Measurements from ENCODE around the gene COL4A6.

COL4A6 gene

DNA sequence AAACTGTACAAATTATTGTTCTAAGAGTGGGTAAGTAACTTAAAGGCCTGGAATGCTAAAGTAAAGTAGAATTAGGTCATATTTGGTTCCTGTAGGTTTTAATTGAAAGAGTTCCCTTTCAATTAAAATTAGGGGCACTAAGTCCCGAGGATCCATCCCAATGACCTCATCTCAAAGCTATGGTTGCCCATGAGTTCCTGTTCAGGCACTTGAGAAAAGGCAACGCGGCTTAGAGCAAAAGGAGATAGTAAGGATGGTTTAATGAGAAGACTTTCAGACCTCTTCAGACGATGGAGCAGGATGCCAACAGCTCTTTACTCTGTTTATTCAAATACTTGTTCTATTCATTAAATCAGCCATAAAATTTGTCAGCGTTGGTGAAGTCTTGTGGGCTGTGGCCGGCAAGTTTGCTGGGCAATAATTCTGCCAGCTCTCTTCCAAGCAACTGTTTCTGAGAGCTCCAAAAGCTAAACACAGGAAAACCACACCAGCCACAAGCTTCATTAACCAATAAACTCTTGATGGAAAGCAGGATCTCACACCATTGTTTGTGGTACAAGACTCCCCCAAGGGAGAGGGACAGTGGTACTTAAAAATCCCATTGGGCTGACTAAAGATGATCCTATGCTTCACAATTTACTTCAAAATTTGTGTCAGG lies 167.4 kb downstream of the COL4A6 start:
- no peak for DNase-seq (ENCODE audit: low read depth in 2 of 2)

DNA sequence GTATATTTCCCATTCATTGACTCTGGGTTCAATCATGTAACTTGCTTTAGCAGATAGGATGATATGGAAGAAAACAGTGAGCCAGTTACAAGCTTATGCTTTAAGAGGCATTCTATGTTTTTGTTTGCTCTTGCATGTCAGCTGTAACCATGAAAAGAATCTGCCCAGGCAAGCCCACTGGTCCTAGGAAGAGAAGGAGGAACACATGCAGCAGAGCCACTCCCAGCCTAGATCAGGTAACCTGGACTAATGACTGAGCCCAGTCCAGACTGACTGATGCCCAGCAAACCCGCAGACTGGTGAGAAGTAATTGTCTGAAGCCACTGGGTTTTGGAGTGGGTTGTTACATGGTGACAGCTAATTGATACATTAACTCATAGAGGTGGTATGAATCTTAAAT lies 167.9 kb downstream of the COL4A6 start:
- DNase-seq (ENCODE audit: low read depth in 2 of 2) = no peak

DNA sequence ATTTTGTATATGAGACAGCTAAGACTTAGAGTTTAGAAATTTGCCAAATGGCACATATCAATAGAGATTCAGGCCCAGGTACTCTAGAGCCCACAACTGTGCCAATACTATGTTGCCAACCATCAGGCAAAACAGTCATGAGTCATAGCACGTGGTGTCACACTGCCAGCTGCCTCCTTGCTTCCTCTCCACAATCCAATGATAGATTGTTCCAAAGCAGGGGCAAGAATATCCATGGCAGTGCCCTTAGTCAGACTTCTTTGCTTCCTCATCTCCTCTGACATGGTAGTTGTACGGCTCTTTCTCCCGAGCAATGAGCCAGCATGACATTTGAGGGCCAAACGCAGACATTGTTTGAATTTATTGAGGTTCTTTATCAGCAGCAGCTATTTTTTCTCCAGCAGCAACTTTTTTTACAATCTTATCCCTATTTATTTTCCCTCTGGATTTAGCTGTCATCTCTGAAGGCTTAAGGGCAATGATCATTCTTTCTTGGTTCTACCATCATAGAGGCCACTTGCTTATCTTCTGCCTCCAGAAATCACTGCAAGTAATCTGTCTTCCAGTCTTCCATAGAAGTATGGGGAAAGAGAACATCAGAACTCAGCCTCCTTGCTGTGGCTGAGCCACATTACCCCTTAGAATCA lies 169.7 kb downstream of the COL4A6 start:
- no peak for DNase-seq (ENCODE audit: low read depth in 2 of 2)

GRCh38 chrX:108267557-108267956 lies 170.7 kb downstream of the COL4A6 start:
- DNase-seq (ENCODE audit: low read depth in 2 of 2) = no peak

DNA sequence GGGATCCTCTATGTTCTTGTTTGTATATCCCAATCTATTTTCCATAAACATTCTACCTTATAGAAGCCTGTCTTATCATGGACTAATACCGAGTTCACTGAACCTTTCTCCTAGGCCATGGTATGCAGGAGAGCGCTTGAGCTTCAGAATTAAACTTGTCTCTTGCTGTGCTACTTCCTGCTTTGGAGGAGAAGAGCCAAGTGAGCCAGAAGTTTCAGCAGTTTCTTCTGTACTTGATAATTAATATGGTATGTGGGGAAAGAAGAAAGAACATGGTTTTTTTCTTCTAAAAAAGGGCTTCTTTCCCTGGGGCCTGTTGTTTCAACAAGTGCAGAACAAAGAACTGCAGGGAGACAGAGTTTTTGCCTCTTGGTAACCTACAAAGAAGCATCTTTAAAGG lies 173.8 kb downstream of the COL4A6 start:
- DNase-seq (ENCODE audit: low read depth in 2 of 2) = no peak

GRCh38 chrX:108261549-108262203 lies 176.5 kb downstream of the COL4A6 start:
- DNase-seq (ENCODE audit: low read depth in 2 of 2) = no peak

- DNase-seq (ENCODE audit: low read depth in 2 of 2) = no peak
These were observed 180.7 kb downstream of the COL4A6 start for GRCh38 chrX:108257556-108257955.

GRCh38 chrX:108254636-108255035 lies 183.6 kb downstream of the COL4A6 start:
- no peak for DNase-seq (ENCODE audit: low read depth in 2 of 2)

DNA sequence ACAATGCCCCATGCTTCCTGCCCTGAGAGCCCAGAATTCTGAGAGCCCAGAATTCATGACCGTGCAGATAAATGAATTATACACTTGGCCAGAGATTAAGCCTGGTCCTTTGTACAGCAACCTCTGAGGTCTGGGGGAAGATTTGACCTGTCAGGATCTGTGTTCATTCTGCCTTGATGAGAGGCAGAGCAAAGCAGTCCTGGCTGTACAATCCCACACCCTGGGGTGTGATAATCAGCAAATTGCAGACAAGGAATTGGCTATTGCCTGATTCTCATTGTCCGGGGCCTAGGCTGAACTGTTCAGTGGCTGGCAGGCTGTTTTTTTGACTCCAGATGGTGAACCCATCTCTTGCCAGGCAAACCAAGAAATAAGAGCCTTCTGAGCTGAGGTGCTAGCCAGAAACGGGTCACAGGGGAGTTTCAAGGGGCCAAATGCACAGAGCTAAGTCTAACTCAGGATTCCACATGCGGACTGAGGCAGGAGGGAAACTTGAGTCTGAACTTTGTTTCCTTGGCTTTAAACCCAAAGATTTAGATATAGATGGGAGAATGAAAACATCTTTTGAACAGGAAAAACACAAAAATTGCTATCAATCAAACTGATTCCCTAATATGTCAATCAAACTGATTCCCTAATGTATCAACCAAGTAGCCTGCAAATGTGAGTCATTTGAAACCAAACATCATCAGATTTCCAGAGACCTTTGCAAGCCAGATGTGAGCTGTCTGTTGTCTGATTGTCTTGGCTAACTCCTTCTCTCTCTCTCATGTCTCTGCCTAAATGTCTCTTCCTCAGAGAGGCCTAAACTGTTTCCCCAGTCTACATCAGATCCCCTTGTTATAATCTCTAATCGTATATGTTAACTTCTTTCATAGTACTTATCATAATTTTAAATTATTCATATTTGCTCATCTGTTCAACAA lies 187.3 kb downstream of the COL4A6 start:
- no peak for DNase-seq (ENCODE audit: low read depth in 2 of 2)

GRCh38 chrX:108246304-108246954 lies 191.8 kb downstream of the COL4A6 start:
- no peak for DNase-seq (ENCODE audit: low read depth in 2 of 2)

DNA sequence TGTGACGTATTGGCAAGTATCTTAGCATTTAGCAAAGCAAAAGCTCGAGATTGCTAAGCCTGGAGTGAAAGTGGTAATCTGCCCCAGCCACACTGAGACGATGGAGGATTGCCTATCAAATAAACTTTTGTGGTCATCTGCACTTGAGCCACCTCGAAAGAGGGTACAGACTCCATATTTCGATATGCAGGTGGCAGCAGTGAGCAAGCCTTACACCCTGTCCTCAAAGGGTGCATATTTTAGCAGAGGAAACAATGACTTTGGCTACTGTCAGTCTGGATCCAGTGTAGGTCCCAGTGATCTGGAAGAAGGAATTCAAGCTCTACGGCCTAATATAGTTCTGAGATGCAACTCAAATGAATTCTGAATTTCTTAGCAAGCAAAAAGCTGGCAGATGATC lies 192.8 kb downstream of the COL4A6 start:
- no peak for DNase-seq (ENCODE audit: low read depth in 2 of 2)

GRCh38 chrX:108235986-108236385 lies 202.2 kb downstream of the COL4A6 start:
- DNase-seq (ENCODE audit: low read depth in 2 of 2) = no peak

- no peak for DNase-seq (ENCODE audit: low read depth in 2 of 2)
These were observed 207.6 kb downstream of the COL4A6 start for GRCh38 chrX:108230574-108230973.

DNA sequence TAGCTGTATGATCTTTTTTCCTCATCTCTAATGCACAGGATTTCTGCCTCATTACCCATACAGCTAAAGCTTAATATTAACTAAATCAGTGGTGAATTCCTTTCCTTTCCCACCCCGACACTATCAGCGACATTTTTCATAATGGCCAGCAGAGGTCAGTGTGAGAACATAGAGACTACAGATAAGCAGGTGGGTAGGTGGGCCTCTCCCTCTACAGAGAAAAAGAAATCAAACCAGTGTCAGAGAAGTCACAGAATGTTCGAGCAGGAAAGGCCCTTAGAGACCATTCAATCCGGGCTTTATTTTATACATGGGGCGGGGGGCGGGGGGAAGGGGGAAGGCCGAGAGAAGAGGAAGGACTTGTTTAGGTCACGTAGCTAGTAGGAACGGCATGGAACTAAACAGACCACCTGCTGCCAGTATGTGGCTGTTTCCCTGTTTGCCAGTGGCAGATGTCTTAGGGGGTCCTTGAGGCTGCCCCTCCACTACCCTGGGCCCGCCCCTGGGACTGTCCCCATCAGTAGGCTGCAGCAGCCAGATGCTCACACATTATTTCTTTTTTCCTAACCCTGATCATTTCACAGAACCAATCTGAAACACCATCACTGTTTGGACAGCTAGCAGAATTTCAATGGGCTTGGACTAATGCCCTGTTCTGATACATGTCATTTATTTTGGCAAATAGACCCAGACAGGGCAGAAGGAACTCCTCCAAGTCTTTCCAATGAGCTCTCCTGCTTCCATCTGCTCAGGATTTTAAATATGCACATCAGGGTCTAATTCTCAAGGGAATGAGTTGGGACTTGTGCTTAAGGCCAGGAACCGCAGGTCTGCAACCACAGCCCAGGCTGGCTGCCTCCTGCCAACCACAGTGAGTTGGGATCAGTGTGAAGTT lies 213.2 kb downstream of the COL4A6 start:
- no peak for DNase-seq (ENCODE audit: low read depth in 2 of 2)

- no peak for DNase-seq (ENCODE audit: low read depth in 2 of 2)
These were observed 214.0 kb downstream of the COL4A6 start for GRCh38 chrX:108224218-108224617.

- DNase-seq (ENCODE audit: low read depth in 2 of 2) = no peak
These were observed 214.6 kb downstream of the COL4A6 start for GRCh38 chrX:108223585-108223984.

DNA sequence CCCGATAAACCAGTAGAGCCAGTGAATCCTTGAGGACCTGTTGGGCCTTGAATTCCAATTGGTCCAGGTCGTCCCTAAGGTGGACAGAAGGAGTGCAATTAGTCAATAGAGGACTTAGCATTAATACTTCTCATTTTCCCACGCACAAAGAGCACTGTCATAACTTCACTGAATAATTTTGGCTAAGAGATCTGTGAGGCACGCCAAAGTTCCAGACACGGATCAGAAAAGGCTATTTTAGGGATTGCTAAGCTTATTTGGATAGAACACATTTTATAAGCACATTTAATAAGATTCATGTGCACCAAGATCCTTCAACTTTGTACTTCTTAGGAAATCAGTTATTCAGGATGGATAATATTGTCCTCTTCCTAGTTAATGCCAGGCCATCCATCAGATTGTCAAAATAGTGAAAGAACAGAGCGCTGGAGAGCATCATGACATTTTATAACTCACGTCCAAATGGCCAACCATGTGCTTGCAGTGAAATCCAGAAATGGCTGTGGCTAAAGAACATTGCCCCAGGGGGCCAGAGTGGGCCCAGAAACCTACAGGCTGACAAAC lies 216.8 kb downstream of the COL4A6 start:
- DNase-seq (ENCODE audit: low read depth in 2 of 2) = no peak

DNA sequence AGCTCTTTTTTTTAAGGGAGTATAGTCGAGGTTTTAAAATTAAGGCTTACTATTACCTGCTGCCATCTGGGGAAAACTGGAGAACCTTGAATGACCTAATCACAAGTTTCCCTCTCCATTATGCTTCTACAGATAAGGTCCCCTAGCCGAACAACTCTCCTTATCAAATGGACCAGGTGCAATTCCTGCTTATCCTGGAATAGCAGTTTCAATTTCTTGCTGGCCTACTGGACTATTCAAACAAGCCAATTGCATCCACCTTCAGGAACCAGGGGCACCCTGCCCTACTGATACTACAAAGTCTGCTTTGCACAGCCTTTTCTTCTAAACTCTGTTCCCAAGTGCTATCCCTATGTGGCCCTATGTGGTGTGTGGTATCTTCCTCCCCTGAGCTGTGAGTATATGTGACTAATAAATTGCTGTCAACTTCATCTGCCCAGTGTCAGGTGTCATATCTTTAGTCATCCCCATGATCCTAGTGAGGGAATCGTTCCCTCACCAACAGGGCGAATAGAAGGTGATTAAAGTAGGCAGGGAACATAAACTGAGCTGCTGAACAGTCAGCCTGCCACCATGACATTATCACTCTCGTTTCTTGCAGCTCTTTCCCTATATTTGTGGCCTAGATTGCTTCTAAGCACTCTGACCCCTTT lies 218.1 kb downstream of the COL4A6 start:
- DNase-seq (ENCODE audit: low read depth in 2 of 2) = no peak

- no peak for DNase-seq (ENCODE audit: low read depth in 2 of 2)
These were observed 220.3 kb downstream of the COL4A6 start for GRCh38 chrX:108217876-108218275.

All from activated CD4-positive, alpha-beta T cell treated with anti-CD3 and anti-CD28 coated beads for 24 hours (primary cell).